GM18507 (cell line): ENCODE data around the gene ZNF746.
A peak's percentile ranks its signal among the peaks of the same experiment; 100 is the strongest.
"Not testable (repeated sequence)": the region's sequence is repeated elsewhere in the genome, so short reads cannot be mapped to it uniquely, and the experiment has no call there.

ENCODE experiments used
- DNase-seq: peaks from one replicate; pipeline ENCODE4 v3.0.0; 2011; ENCODE audit warnings: low read depth; ENCODE audit not compliant: insufficient read length; ENCODE audit errors: extremely low spot score
- FAIRE-seq: peaks from 2 replicates; lab custom pipeline; 2011; peaks lifted over from hg19 to GRCh38; lab: Jason Lieb, UNC

The ZNF746 gene

GRCh38 chr7:149462101-149462520 is 35.5 kb downstream of the ZNF746 start:
- no peak for DNase-seq
- FAIRE-seq = no peak

GRCh38 chr7:149460493-149461277 is 36.9 kb downstream of the ZNF746 start, which contains the start of gene ZNF777:
TSS of gene ZNF777 (minus strand) at chr7:149461062. CDS start at chr7:149456022, 5,040 bp downstream.
- peak; percentile 77 for FAIRE-seq
- peak; percentile 79 for DNase-seq

- DNase-seq (peak; percentile 37), FAIRE-seq (no peak)
These were observed 37.8 kb downstream of the ZNF746 start for GRCh38 chr7:149459540-149460452.

- DNase-seq = no peak
- FAIRE-seq = no peak
These were observed 38.4 kb downstream of the ZNF746 start for GRCh38 chr7:149459201-149459539.

- DNase-seq (no peak), FAIRE-seq (no peak)
These were observed 39.4 kb downstream of the ZNF746 start for GRCh38 chr7:149458235-149458634.

GRCh38 chr7:149457766-149458165 is 39.8 kb downstream of the ZNF746 start:
- DNase-seq (no peak), FAIRE-seq (no peak)

- FAIRE-seq = no peak
- DNase-seq = no peak
These were observed 40.8 kb downstream of the ZNF746 start for GRCh38 chr7:149456506-149457421.

- DNase-seq (no peak), FAIRE-seq (no peak)
These were observed 42.2 kb downstream of the ZNF746 start for GRCh38 chr7:149455175-149455950.

GRCh38 chr7:149454750-149455149 is 42.9 kb downstream of the ZNF746 start:
- FAIRE-seq (no peak), DNase-seq (no peak)

- DNase-seq (no peak), FAIRE-seq (no peak)
These were observed 43.6 kb downstream of the ZNF746 start for GRCh38 chr7:149454006-149454405.

- no peak for FAIRE-seq
- DNase-seq = no peak
These were observed 46.8 kb downstream of the ZNF746 start for GRCh38 chr7:149450821-149451220.

GRCh38 chr7:149449897-149450296 is 47.7 kb downstream of the ZNF746 start:
- FAIRE-seq = no peak

GRCh38 chr7:149448961-149449360 is 48.6 kb downstream of the ZNF746 start:
- DNase-seq (no peak), FAIRE-seq (no peak)

More at GRCh38 chr7:149449897-149450296, 47.7 kb downstream of the ZNF746 start:
- DNase-seq = no peak

GRCh38 chr7:149446026-149446425 is 51.6 kb downstream of the ZNF746 start:
- not testable (repeated sequence) for DNase-seq

GRCh38 chr7:149444287-149444686 is 53.3 kb downstream of the ZNF746 start:
- DNase-seq (no peak), FAIRE-seq (no peak)

More at GRCh38 chr7:149446026-149446425, 51.6 kb downstream of the ZNF746 start:
- FAIRE-seq = not testable (repeated sequence)

GRCh38 chr7:149443523-149443922 is 54.1 kb downstream of the ZNF746 start:
- DNase-seq (no peak), FAIRE-seq (no peak)

- FAIRE-seq = no peak
These were observed 54.7 kb downstream of the ZNF746 start for GRCh38 chr7:149442924-149443323.

GRCh38 chr7:149440222-149440621 is 57.4 kb downstream of the ZNF746 start:
- DNase-seq (no peak), FAIRE-seq (no peak)

More at GRCh38 chr7:149442924-149443323, 54.7 kb downstream of the ZNF746 start:
- DNase-seq = no peak

GRCh38 chr7:149436358-149436757 is 61.3 kb downstream of the ZNF746 start:
- DNase-seq (no peak), FAIRE-seq (no peak)
